GM06990 (cell line): Measurements from ENCODE around the gene TMEM163.

ENCODE experiments used
- DNase-seq: peaks from one replicate; pipeline ENCODE4 v3.0.0-alpha.2; 2011; ENCODE audit not compliant: insufficient read length; ENCODE audit errors: extremely low read depth
- H3K27me3 ChIP-seq: replicated peaks from 2 replicates; pipeline ENCODE4 v1.6.0; 2011; ENCODE audit warnings: low read length; ENCODE audit not compliant: control insufficient read depth, insufficient read depth
- H3K36me3 ChIP-seq: 2 replicates; pipeline ENCODE4 v1.5.1; 2011; ENCODE audit warnings: low read length; ENCODE audit not compliant: control insufficient read depth, insufficient read depth
- H3K4me3 ChIP-seq: replicated peaks from 2 replicates; pipeline ENCODE4 v1.5.1; 2011; ENCODE audit warnings: low read depth, mild to moderate bottlenecking, control low read depth, low read length
- CTCF ChIP-seq: IDR thresholded peaks from 2 replicates; pipeline ENCODE4 v1.5.1; 2011; ENCODE audit warnings: low read length, control low read depth, mild to moderate bottlenecking, inconsistent platforms; ENCODE audit not compliant: insufficient read depth, poor library complexity, severe bottlenecking

The TMEM163 gene

GRCh38 chr2:134715932-134716643, 2.7 kb downstream of the TMEM163 start:
- peaks cover 4% of the 10 kb centered on the region for H3K27me3 ChIP-seq
- DNase-seq = no peak
- TF ChIP-seq CTCF = no peak
- no peaks in the 10 kb centered on the region for H3K36me3 ChIP-seq
- no peak overlapping the region for H3K4me3 ChIP-seq

GRCh38 chr2:134714228-134714627, 4.6 kb downstream of the TMEM163 start:
- H3K27me3 ChIP-seq = peaks cover 4% of the 10 kb centered on the region
- TF ChIP-seq CTCF = no peak
- H3K36me3 ChIP-seq = no peaks in the 10 kb centered on the region
- DNase-seq = no peak
- no peak overlapping the region for H3K4me3 ChIP-seq

- DNase-seq = no peak
- no peak for TF ChIP-seq CTCF
- H3K27me3 ChIP-seq = peaks cover 4% of the 10 kb centered on the region
Observed at GRCh38 chr2:134713606-134714005, 5.2 kb downstream of the TMEM163 start.

GRCh38 chr2:134713176-134713575, 5.6 kb downstream of the TMEM163 start:
- no peaks in the 10 kb centered on the region for H3K36me3 ChIP-seq
- H3K27me3 ChIP-seq = peaks cover 4% of the 10 kb centered on the region
- no peak overlapping the region for H3K4me3 ChIP-seq
- TF ChIP-seq CTCF = no peak
- DNase-seq = no peak

More at GRCh38 chr2:134713606-134714005, 5.2 kb downstream of the TMEM163 start:
- Histone ChIP-seq H3K4me3 (no peak overlapping the region), H3K36me3 (no peaks in the 10 kb centered on the region)

- Histone ChIP-seq H3K27me3 (peaks cover 2% of the 10 kb centered on the region), H3K36me3 (no peaks in the 10 kb centered on the region), H3K4me3 (no peak overlapping the region)
- no peak for DNase-seq
- no peak for TF ChIP-seq CTCF
Observed at GRCh38 chr2:134712736-134713135, 6.1 kb downstream of the TMEM163 start.

- Histone ChIP-seq H3K27me3 (no peaks in the 10 kb centered on the region), H3K36me3 (no peaks in the 10 kb centered on the region), H3K4me3 (no peak overlapping the region)
- TF ChIP-seq CTCF = no peak
- DNase-seq = no peak
Observed at GRCh38 chr2:134712299-134712698, 6.5 kb downstream of the TMEM163 start.
